Thyroid gland (tissue), 4 donors: ENCODE results near the gene FOXO1. TPM values are rescaled to one million over a fixed set of nuclear protein-coding genes. Genes with fewer than 3 reads are reported as not detected.

Experiments used
- DNase-seq, 2 donors: peaks; one replicate each; pipeline ENCODE4 v3.0.0-alpha.2; 2019
- H3K27ac ChIP-seq, 3 donors: fragments of 200-600 bp; sonication (generic); 1 replicate in 2 of 3; 2 replicates in 1 of 3; pipeline ENCODE4 v1.5.1; 2016 to 2019; ENCODE audit warnings: mild to moderate bottlenecking in 1 of 3, moderate library complexity in 1 of 3
- H3K27me3 ChIP-seq: fragments of 200-600 bp; sonication (generic); one replicate; pipeline ENCODE4 v1.5.1; 2019
- H3K36me3 ChIP-seq, 2 donors: fragments of 200-600 bp; sonication (generic); one replicate each; pipeline ENCODE4 v1.5.1; 2016 to 2019
- H3K4me1 ChIP-seq, 2 donors: fragments of 200-600 bp; sonication (generic); one replicate each; pipeline ENCODE4 v1.5.1; 2017 to 2019
- H3K4me3 ChIP-seq, 3 donors: fragments of 200-600 bp; sonication (generic); replicated peaks in 1 of 3; 1 replicate in 2 of 3; 2 replicates in 1 of 3; pipeline ENCODE4 v1.5.1; 2016; ENCODE audit warnings: mild to moderate bottlenecking in 1 of 3
- H3K9me3 ChIP-seq: fragments of 200-600 bp; sonication (generic); one replicate; pipeline ENCODE4 v1.5.1; 2017
- CTCF ChIP-seq, 6 experiments: fragments of 200-600 bp in 3 of 6; fragments of 450-650 bp in 3 of 6; sonication (generic) in 3 of 6; IDR thresholded peaks; one replicate each; pipeline ENCODE4 v1.5.1; 2016 to 2019; ENCODE audit warnings: antibody characterized with exemption in 6 of 6, mild to moderate bottlenecking in 2 of 6, inconsistent platforms in 1 of 6, moderate library complexity in 1 of 6
- POLR2A ChIP-seq, 2 donors: fragments of 450-650 bp; IDR thresholded peaks; one replicate each; pipeline ENCODE4 v1.6.1; 2017; ENCODE audit warnings: antibody characterized with exemption in 2 of 2, mild to moderate bottlenecking in 2 of 2, moderate library complexity in 1 of 2
- WGBS, 2 donors: methylation state at CpG; one replicate each; pipeline ENCODE4 v1.1.5; 2017; 5-methylcytosine and 5-hydroxymethylcytosine counted together
- intact Hi-C: fragments of 100-400 bp; cut with DNase I; formaldehyde crosslinking; loops from one replicate; pipeline ENCODE4 v1.15.1; 2023
- total RNA-seq, 4 donors: library from RNA; depleted of rRNA; stranded (reverse); fragments of >200 nt; gene quantifications; one replicate each; pipeline ENCODE4 v1.2.3, GENCODE V29; 2016

Gene FOXO1
- total RNA-seq, 4 donors from 2014 or later: 65.2 to 92.9 (median 70.0) TPM

DNA sequence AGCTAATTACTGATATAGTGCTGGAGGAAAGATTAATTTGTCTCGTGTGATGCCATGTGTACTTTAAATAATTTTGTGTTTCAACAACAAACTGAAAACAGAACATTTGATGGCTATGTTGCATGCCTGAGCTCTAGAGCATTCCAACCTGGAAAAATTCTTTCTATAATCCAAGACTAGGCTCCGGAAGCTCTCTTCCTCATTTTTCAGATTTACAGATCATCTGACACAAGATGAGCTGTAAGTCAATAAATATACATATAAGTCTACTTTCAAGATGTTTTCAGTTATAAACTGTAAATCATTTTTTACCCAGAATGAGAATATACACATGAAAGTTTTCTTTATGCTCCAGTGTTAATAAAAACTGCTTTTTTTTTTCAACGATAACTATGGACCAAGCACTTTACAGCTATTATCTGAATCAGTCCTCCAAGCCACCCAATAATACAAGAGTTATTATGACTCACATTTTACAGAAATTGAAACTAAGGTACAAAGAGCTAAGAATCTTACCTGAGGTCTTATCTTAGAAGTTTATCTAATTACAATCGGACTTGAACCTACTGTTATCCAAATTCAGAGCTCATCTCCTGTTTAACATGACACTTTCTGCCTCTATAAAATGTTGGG lies 6.4 kb upstream of the FOXO1 start:
- TF ChIP-seq POLR2A (IDR thresholded peaks at IDR 0.05) (no peak), CTCF (IDR thresholded peaks at IDR 0.05) (no peak)

DNA sequence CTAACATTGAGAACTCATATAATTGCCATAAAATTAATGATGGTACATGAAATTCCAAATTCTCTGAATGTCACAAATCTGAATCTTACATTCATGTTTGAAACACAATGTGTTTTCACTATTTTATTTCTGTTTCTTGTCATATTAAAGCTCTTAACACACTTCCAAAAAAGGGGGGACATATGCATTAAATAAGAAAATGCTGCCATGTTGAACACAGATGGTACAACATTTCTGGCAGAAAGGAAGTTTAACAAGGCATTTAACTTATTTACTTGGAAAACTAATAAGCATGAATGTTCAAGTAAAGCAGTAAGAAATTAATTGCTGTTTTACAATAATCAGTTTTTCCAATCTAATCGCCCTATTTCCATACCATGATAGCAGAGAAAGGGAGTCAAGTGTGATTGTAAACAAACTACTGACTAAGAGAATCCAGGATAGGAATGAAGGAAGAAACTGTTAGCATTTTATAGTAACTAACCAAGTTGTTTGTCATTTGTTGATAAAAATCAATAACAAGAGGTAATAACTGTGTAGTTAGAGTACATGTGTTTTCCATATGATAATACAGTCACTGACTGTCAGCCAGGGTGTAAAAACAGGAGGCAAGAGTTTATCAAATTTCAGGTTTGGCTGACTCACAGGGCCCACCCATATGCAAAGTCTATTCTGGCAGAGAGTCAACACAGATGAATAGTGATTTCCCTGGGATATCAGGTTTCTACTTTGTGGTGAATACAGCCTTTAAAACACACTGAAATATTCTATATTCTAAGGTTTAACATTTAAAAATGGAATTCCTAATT lies 5.7 kb upstream of the FOXO1 start:
- intact Hi-C loops: no loop called here
- Histone ChIP-seq H3K4me3 (no peak overlapping the region), H3K27me3 (no peaks in the 10 kb centered on the region), H3K4me1 (peaks cover 15 to 21% of the 10 kb centered on the region in 2 donors), H3K9me3 (no peaks in the 10 kb centered on the region), H3K36me3 (no peaks in the 10 kb centered on the region), H3K27ac (peak overlapping the region in 1 of 3 donors; percentile 6)
- 66 to 76% methylated on average over 1 of the region's 1 CpG for WGBS, 2 donors
- no peak for TF ChIP-seq CTCF (IDR thresholded peaks at IDR 0.05)
- TF ChIP-seq POLR2A (IDR thresholded peaks at IDR 0.05): no peak
- DNase-seq: no peak

More for the DNA sequence above, 6.4 kb upstream of the FOXO1 start:
- no peak overlapping the region for H3K27ac ChIP-seq
- WGBS, 2 donors: 63 to 73% methylated on average over 4 of the region's 4 CpGs
- H3K27me3 ChIP-seq: no peaks in the 10 kb centered on the region
- intact Hi-C loops: no loop called here
- no peak for DNase-seq
- H3K9me3 ChIP-seq: no peaks in the 10 kb centered on the region
- H3K4me1 ChIP-seq: peaks cover 10 to 17% of the 10 kb centered on the region in 2 donors
- no peaks in the 10 kb centered on the region for H3K36me3 ChIP-seq
- H3K4me3 ChIP-seq: no peak overlapping the region

DNA sequence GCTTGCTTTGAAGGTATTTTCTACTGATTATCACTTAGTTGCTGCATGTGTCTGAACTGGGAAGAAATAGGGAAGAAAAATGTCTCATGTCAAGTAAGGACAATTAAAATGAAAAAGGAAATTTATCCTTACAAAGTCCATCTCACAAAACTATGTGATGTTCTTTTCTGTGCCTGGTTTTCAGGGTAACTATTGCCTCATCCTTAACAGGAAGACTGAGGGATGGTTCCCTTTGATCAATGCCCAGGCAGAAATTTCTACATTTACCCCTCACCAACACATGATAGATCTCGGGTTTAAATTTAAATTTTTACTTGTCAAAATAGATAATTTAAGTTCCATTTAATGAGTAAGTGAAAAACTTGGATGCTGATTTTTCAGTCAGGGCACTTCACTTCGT lies 3.9 kb upstream of the FOXO1 start:
- TF ChIP-seq POLR2A (IDR thresholded peaks at IDR 0.05) (no peak), CTCF (IDR thresholded peaks at IDR 0.05) (no peak)
- H3K27ac ChIP-seq: no peak overlapping the region
- no peaks in the 10 kb centered on the region for H3K27me3 ChIP-seq
- H3K9me3 ChIP-seq: no peaks in the 10 kb centered on the region
- DNase-seq: no peak
- H3K4me1 ChIP-seq: peaks cover 15 to 21% of the 10 kb centered on the region in 2 donors
- H3K4me3 ChIP-seq: no peak overlapping the region
- 90 to 98% methylated on average over 2 of the region's 2 CpGs for WGBS, 2 donors
- H3K36me3 ChIP-seq: no peaks in the 10 kb centered on the region
- intact Hi-C loops: no loop called here

DNA sequence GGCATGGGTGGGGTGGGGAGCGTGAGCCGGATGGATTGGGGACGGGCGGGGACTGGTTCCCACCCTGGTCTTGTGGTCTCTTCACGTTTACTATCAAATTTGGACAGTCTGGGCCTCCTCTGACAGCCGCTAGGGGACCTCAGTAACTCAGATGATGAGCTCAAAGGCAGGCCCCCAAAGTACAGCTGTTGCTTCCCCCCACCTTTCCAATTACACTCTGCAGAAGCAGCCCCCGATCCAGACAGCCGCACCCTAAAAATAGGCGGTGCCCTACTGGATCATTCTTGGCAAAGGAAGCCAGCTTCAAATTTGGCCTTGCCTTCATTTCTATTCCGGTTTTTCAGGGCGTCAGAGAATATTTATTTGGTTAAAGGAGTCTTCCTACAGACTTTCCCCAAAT lies 1.9 kb upstream of the FOXO1 start:
- DNase-seq: no peak
- Histone ChIP-seq H3K27ac (peak overlapping the region in 2 of 3 donors; percentile 92 to 99), H3K27me3 (no peaks in the 10 kb centered on the region), H3K36me3 (no peaks in the 10 kb centered on the region), H3K4me3 (no peak overlapping the region), H3K4me1 (peaks cover 17 to 21% of the 10 kb centered on the region in 2 donors), H3K9me3 (no peaks in the 10 kb centered on the region)
- intact Hi-C loops: loop anchor here (10.0 kb wide), 1 partner anchor 104 kb away; no protein-coding TSS in a partner anchor
- WGBS, 2 donors: 50 to 65% methylated on average over 11 of the region's 11 CpGs
- TF ChIP-seq POLR2A (IDR thresholded peaks at IDR 0.05) (no peak), CTCF (IDR thresholded peaks at IDR 0.05) (peak in 2 of 6 experiments; percentile 17 to 34)

GRCh38 chr13:40667622-40667978 lies 1.2 kb upstream of the FOXO1 start:
- peak overlapping the region in 2 of 3 donors; percentile 75 to 88 for H3K4me3 ChIP-seq
- no peaks in the 10 kb centered on the region for H3K9me3 ChIP-seq
- H3K27me3 ChIP-seq: no peaks in the 10 kb centered on the region
- peak; percentile 35 to 59 for DNase-seq
- H3K36me3 ChIP-seq: no peaks in the 10 kb centered on the region
- H3K27ac ChIP-seq: peak overlapping the region; percentile 92 to 99 (median 93)
- H3K4me1 ChIP-seq: peaks cover 18 to 21% of the 10 kb centered on the region in 2 donors
- TF ChIP-seq CTCF (IDR thresholded peaks at IDR 0.05) (no peak), POLR2A (IDR thresholded peaks at IDR 0.05) (no peak)
- WGBS, 2 donors: 15 to 28% methylated on average over 5 of the region's 5 CpGs
- intact Hi-C loops: loop anchor here (10.0 kb wide), 1 partner anchor 103 kb away; no protein-coding TSS in a partner anchor
